ENCODE results near the gene ANKIB1.

DNA sequence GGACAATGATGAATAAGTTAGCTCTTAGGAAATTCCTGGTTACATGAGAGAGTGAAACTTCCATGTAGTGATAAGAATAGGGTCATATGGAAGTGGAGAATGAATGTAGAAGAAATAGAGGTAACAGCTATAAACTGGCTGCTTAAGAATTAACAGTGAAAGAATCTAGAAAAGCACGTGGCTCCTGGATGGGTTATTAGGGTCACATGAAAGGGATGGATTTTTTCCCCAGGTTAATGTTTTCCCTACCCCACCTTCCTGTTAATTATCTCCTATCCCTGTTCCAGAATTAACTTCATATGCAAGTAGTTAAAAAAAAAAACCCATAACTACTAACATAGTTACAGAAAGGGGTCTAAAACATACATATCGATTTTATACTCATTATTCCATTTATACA is 58.0 kb downstream of the ANKIB1 start:
- TF ChIP-seq, protein P1, sequence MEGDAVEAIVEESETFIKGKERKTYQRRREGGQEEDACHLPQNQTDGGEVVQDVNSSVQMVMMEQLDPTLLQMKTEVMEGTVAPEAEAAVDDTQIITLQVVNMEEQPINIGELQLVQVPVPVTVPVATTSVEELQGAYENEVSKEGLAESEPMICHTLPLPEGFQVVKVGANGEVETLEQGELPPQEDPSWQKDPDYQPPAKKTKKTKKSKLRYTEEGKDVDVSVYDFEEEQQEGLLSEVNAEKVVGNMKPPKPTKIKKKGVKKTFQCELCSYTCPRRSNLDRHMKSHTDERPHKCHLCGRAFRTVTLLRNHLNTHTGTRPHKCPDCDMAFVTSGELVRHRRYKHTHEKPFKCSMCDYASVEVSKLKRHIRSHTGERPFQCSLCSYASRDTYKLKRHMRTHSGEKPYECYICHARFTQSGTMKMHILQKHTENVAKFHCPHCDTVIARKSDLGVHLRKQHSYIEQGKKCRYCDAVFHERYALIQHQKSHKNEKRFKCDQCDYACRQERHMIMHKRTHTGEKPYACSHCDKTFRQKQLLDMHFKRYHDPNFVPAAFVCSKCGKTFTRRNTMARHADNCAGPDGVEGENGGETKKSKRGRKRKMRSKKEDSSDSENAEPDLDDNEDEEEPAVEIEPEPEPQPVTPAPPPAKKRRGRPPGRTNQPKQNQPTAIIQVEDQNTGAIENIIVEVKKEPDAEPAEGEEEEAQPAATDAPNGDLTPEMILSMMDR (IDR thresholded peaks at IDR 0.05 in 4 of 5, conservative IDR thresholded peaks at IDR 0.05 in 1 of 5): no peak
- TF ChIP-seq POLR2A (IDR thresholded peaks at IDR 0.05): no peak
